HepG2 (cell line): ENCODE measurements around the gene HTR1D. TPM values are rescaled to one million over a fixed set of nuclear protein-coding genes. Genes with fewer than 3 reads are reported as not detected.
"Not testable (repeated sequence)": the region's sequence is repeated elsewhere in the genome, so short reads cannot be mapped to it uniquely, and the experiment has no call there.

ENCODE experiments used
- DNMT3B ChIP-seq: conservative IDR thresholded peaks from 2 replicates; pipeline ENCODE4 v1.6.1; 2016; ENCODE audit warnings: missing biosample characterization, control low read depth
- FOXA1 ChIP-seq, 2 experiments: fragments of 450-650 bp in 1 of 2; sonication (generic) in 1 of 2; formaldehyde crosslinking in 1 of 2; IDR thresholded peaks; 2 replicates each; pipeline versions ENCODE4 v1.4.0 to v1.6.1; 2016 to 2020; ENCODE audit warnings: missing genetic modification reagents in 1 of 2
- FOXO1 ChIP-seq: sonication (generic); formaldehyde crosslinking; IDR thresholded peaks from 2 replicates; pipeline ENCODE4 v1.4.0; 2020; ENCODE audit warnings: missing genetic modification reagents
- HNF4G ChIP-seq, 2 experiments: sonication (generic) in 1 of 2; formaldehyde crosslinking in 1 of 2; IDR thresholded peaks; 2 replicates each; pipeline versions ENCODE4 v1.4.0 to v1.6.1; 2011 to 2020; ENCODE audit warnings: borderline replicate concordance in 2 of 2, low read depth in 2 of 2, mild to moderate bottlenecking in 2 of 2, low read length in 1 of 2, missing genetic modification reagents in 1 of 2, moderate library complexity in 1 of 2
- NFKBIZ ChIP-seq: IDR thresholded peaks from 2 replicates; pipeline ENCODE4 v1.6.1; 2018; ENCODE audit warnings: missing genetic modification reagents, missing compliant biosample characterization
- PPARG ChIP-seq: conservative IDR thresholded peaks from 2 replicates; pipeline ENCODE4 v1.6.1; 2016; ENCODE audit warnings: missing biosample characterization, missing genetic modification reagents
- RARA ChIP-seq: IDR thresholded peaks from 2 replicates; pipeline ENCODE4 v1.6.1; 2016; ENCODE audit warnings: missing genetic modification reagents, missing compliant biosample characterization
- TCF12 ChIP-seq, 2 experiments: fragments of 450-650 bp in 1 of 2; sonication (generic) in 1 of 2; formaldehyde crosslinking in 1 of 2; IDR thresholded peaks; 2 replicates each; pipeline versions ENCODE4 v1.6.1 to v1.8.0; 2017 to 2022; ENCODE audit warnings: antibody characterized with exemption in 1 of 2, mild to moderate bottlenecking in 1 of 2, missing genetic modification reagents in 1 of 2, moderate library complexity in 1 of 2
- TCF7 ChIP-seq: sonication (generic); IDR thresholded peaks from 2 replicates; pipeline ENCODE4 v1.6.1; 2016; ENCODE audit warnings: antibody characterized with exemption, low read depth
- TEAD3 ChIP-seq: optimal IDR thresholded peaks from 2 replicates; pipeline ENCODE3; 2016; ENCODE audit warnings: borderline replicate concordance
- THAP11 ChIP-seq: IDR thresholded peaks from 2 replicates; pipeline ENCODE4 v1.6.1; 2016; ENCODE audit warnings: missing biosample characterization, missing genetic modification reagents
- USF2 ChIP-seq, 2 experiments: sonication (generic) in 1 of 2; formaldehyde crosslinking in 1 of 2; IDR thresholded peaks; 2 replicates each; pipeline versions ENCODE4 v1.5.1 to v1.6.1; 2011 to 2020; ENCODE audit warnings: borderline replicate concordance in 1 of 2, low read depth in 1 of 2, low read length in 1 of 2, mild to moderate bottlenecking in 1 of 2, missing genetic modification reagents in 1 of 2, moderate library complexity in 1 of 2
- ZBTB7B ChIP-seq: sonication (generic); formaldehyde crosslinking; IDR thresholded peaks from 2 replicates; pipeline ENCODE4 v1.4.0; 2020; ENCODE audit warnings: missing genetic modification reagents
- ZSCAN31 ChIP-seq: sonication (generic); formaldehyde crosslinking; IDR thresholded peaks from 2 replicates; pipeline ENCODE4 v1.5.0; 2020; ENCODE audit warnings: low read depth, mild to moderate bottlenecking, missing genetic modification reagents
- polyA plus RNA-seq, 8 experiments: library from polyadenylated mRNA; depleted of rRNA in 3 of 8; stranded (reverse) in 7 of 8; unstranded in 1 of 8; fragments of >200 nt; fragmentation: Illumina TruSeq in 4 of 8; extraction: Trizol in 4 of 8; gene quantifications; 2 replicates each; pipeline versions ENCODE4 v1.2.1 to v1.2.3, GENCODE V29; 2011 to 2016; ENCODE audit warnings: low read depth in 4 of 8, missing spikeins in 1 of 8, mixed read lengths in 1 of 8; ENCODE audit not compliant: insufficient read depth in 1 of 8
- total RNA-seq, 5 experiments: library from RNA; depleted of rRNA; stranded (reverse); fragments of >200 nt; fragmentation: Illumina TruSeq; extraction: Trizol; gene quantifications; 2 replicates each; pipeline ENCODE4 v1.2.3, GENCODE V29; 2016; ENCODE audit warnings: low read depth in 1 of 5
- TF ChIP-seq, protein P1 (sequence below): IDR thresholded peaks from 2 replicates; pipeline ENCODE4 v1.6.1; 2016; ENCODE audit warnings: mild to moderate bottlenecking
- TF ChIP-seq, protein P2 (sequence below): IDR thresholded peaks from 2 replicates; pipeline ENCODE4 v1.6.1; 2016; ENCODE audit warnings: low read depth
- TF ChIP-seq, protein P3 (sequence below): sonication (generic); formaldehyde crosslinking; IDR thresholded peaks from 2 replicates; pipeline ENCODE4 v1.4.0; 2020; ENCODE audit warnings: missing genetic modification reagents
- TF ChIP-seq, protein P4 (sequence below): sonication (generic); formaldehyde crosslinking; IDR thresholded peaks from 2 replicates; pipeline ENCODE4 v1.5.1; 2020; ENCODE audit warnings: mild to moderate bottlenecking, missing genetic modification reagents

Gene HTR1D
- total and polyA plus RNA-seq, 2 of the 13 experiments (the other 11 are each of a cell fraction or from before 2014, with no cell fraction given): 0.04 to 0.07 TPM

DNA sequence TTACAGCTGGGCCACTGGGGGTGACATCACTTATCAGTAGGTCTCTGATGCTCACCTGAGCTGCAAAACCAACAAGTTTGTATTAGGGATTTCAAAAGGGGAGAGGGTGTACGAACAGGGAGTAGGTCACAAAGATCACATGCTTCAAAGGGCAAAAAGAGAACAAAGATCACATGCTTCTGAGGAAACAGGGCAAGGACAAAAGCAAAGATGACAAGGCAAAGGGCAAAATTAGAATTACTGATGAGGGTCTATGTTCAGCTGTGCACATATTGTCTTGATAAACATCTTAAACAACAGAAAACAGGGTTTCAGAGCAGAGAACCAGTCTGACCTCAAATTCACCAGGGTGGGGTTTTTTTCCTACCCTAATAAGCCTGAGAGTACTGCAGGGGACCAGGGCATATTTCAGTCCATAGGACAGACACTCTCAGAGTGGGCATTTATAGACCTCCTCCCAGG lies 6.2 kb upstream of the HTR1D start (continued):
- TF ChIP-seq USF2 (IDR thresholded peaks at IDR 0.05; ENCODE audit: low read depth, low read length); FOXA1 (IDR thresholded peaks at IDR 0.05); TCF12 (IDR thresholded peaks at IDR 0.05): not testable (repeated sequence)
- TF ChIP-seq USF2 (CRISPR knock-in tag; IDR thresholded peaks at IDR 0.05; ENCODE audit: borderline replicate concordance) (peak; percentile 39; the same call in 1 of the 2 replicates), FOXA1 (CRISPR knock-in tag; IDR thresholded peaks at IDR 0.05) (peak; percentile 70), TCF12 (CRISPR knock-in tag; IDR thresholded peaks at IDR 0.05) (peak; percentile 87), PPARG (0 out of 2 replicates have a peak, but pooled peaks have one; percentile 32), RARA (peak; percentile 80), ZBTB7B (peak; percentile 81; the same call in 1 of the 2 replicates), TEAD3 (CRISPR knock-in tag) (peak; percentile 52), TCF7 (peak; percentile 93), HNF4G (IDR thresholded peaks at IDR 0.05; ENCODE audit: borderline replicate concordance, low read depth, low read length) (peak; percentile 88), HNF4G (CRISPR knock-in tag; IDR thresholded peaks at IDR 0.05; ENCODE audit: borderline replicate concordance, low read depth) (peak; percentile 61; the same call in 1 of the 2 replicates), NFKBIZ (CRISPR knock-in tag) (0 out of 2 replicates have a peak, but pooled peaks have one; percentile 40), DNMT3B (CRISPR knock-in tag) (0 out of 2 replicates have a peak, but pooled peaks have one; percentile 73), ZSCAN31 (CRISPR knock-in tag) (peak; percentile 54; the same call in 1 of the 2 replicates), THAP11 (CRISPR knock-in tag) (0 out of 2 replicates have a peak, but pooled peaks have one; percentile 33), FOXO1 (CRISPR knock-in tag) (peak; percentile 81)
- TF ChIP-seq, protein P1, sequence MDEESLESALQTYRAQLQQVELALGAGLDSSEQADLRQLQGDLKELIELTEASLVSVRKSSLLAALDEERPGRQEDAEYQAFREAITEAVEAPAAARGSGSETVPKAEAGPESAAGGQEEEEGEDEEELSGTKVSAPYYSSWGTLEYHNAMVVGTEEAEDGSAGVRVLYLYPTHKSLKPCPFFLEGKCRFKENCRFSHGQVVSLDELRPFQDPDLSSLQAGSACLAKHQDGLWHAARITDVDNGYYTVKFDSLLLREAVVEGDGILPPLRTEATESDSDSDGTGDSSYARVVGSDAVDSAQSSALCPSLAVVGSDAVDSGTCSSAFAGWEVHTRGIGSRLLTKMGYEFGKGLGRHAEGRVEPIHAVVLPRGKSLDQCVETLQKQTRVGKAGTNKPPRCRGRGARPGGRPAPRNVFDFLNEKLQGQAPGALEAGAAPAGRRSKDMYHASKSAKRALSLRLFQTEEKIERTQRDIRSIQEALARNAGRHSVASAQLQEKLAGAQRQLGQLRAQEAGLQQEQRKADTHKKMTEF (CRISPR knock-in tag): peak; percentile 51
- TF ChIP-seq, protein P2, sequence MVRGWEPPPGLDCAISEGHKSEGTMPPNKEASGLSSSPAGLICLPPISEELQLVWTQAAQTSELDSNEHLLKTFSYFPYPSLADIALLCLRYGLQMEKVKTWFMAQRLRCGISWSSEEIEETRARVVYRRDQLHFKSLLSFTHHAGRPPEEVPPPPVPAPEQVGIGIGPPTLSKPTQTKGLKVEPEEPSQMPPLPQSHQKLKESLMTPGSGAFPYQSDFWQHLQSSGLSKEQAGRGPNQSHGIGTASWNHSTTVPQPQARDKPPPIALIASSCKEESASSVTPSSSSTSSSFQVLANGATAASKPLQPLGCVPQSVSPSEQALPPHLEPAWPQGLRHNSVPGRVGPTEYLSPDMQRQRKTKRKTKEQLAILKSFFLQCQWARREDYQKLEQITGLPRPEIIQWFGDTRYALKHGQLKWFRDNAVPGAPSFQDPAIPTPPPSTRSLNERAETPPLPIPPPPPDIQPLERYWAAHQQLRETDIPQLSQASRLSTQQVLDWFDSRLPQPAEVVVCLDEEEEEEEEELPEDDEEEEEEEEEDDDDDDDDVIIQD (CRISPR knock-in tag): 0 out of 2 replicates have a peak, but pooled peaks have one; percentile 41
- TF ChIP-seq, protein P3, sequence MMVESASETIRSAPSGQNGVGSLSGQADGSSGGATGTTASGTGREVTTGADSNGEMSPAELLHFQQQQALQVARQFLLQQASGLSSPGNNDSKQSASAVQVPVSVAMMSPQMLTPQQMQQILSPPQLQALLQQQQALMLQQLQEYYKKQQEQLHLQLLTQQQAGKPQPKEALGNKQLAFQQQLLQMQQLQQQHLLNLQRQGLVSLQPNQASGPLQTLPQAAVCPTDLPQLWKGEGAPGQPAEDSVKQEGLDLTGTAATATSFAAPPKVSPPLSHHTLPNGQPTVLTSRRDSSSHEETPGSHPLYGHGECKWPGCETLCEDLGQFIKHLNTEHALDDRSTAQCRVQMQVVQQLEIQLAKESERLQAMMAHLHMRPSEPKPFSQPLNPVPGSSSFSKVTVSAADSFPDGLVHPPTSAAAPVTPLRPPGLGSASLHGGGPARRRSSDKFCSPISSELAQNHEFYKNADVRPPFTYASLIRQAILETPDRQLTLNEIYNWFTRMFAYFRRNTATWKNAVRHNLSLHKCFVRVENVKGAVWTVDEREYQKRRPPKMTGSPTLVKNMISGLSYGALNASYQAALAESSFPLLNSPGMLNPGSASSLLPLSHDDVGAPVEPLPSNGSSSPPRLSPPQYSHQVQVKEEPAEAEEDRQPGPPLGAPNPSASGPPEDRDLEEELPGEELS (CRISPR knock-in tag): peak; percentile 80
- TF ChIP-seq, protein P4, sequence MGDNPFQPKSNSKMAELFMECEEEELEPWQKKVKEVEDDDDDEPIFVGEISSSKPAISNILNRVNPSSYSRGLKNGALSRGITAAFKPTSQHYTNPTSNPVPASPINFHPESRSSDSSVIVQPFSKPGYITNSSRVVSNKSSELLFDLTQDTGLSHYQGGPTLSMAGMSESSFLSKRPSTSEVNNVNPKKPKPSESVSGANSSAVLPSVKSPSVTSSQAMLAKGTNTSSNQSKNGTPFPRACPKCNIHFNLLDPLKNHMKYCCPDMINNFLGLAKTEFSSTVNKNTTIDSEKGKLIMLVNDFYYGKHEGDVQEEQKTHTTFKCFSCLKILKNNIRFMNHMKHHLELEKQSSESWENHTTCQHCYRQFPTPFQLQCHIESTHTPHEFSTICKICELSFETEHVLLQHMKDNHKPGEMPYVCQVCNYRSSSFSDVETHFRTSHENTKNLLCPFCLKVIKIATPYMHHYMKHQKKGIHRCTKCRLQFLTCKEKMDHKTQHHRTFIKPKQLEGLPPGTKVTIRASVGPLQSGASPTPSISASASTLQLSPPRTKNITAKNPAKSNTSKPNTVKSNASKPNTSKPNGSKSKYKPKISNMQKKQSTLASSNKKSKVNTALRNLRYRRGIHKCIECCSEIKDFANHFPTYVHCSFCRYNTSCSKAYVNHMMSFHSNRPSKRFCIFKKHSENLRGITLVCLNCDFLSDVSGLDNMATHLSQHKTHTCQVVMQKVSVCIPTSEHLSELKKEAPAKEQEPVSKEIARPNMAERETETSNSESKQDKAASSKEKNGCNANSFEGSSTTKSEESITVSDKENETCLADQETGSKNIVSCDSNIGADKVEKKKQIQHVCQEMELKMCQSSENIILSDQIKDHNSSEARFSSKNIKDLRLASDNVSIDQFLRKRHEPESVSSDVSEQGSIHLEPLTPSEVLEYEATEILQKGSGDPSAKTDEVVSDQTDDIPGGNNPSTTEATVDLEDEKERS (CRISPR knock-in tag): peak; percentile 46; the same call in 1 of the 2 replicates
